ENCODE measurements around the gene APOBEC3C.
"Not testable (repeated sequence)": the region's sequence is repeated elsewhere in the genome, so short reads cannot be mapped to it uniquely, and the experiment has no call there.

APOBEC3C gene

DNA sequence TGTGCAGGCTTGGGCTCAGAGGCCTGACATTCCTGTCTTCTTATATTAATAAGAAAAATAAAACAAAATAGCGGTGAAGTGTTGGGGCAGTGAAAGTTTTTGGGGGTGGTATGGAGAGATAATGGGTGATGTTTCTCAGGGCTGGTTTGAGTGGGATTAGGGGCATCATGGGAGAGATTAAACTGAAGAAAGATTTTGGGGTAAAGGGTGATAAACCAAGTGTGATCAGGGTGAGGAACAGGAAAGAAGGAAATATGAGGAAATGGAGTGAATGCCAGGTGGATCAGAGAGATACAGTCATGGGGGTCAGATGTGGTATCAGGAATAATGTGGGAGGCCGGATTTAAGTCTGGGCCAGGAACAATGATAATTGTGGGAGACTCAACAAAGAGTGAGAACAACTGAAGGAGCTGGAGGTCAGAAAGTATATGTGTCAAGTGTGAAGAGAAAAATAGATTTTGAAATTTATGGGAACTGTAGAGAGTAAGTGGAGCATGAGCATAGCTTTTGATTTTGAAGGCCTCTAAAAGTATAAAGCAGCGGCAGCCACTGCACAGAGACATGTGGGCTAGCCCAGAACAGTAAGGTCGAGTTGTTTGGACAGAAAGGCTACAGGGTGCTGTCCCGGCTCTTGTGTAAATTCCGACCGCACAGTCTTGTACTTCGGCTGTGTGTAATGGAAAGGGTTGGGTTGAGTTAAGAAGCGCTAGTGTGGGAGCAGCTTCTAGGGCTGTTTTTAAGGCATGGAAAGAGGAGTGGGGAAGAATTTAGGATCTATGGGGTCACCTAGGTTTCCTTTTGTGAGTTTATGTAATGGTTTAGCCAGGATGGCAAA, 52.6 kb downstream of the APOBEC3C start:
- not testable (repeated sequence) for DNase-seq

DNA sequence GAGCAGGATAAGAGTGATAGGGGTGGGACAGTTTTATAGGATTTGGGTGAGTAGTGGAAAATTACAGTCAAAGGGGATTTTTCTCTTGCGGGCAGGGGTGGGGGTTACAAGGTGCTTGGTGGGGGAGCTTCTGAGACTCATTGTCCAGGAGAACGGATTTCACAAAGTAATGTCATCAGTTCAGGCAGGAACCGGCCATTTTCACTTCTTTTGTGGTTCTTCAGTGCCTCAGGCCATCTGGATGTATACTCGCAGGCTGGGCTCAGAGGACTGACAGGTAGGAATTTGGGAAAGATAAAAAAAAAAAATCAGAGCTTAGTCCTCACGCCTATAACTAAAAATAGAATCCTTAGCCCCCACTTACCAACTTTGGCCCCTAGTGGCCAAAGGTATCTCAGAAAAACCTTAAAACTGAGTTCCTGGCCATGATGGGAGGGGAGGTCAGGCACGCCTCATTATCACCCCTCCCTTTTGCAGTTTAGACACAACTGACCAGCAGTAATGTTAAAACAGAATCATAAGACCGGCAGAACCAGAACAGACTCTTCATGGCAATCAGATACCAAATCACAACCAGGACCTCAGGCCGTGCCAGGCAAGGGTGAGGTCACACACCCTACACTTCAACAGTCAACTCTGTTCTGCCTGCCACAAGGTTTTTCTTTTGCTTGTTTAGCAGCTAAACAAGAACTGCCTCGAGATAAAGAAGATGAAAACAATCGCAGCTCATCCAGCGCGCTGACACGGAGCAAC, 54.2 kb downstream of the APOBEC3C start:
- DNase-seq = no peak

Data from NCI-H226 (cell line).